Gastroesophageal sphincter (tissue), 3 donors: ENCODE results near the gene RBM33.

ENCODE experiments used
- EP300 ChIP-seq: sonication (generic); formaldehyde crosslinking; IDR thresholded peaks from one replicate; pipeline ENCODE4 v1.6.1; 2017; ENCODE audit warnings: antibody characterized with exemption, mild to moderate bottlenecking
- POLR2A ChIP-seq, 2 donors: fragments of 450-650 bp; IDR thresholded peaks; one replicate each; pipeline ENCODE4 v1.6.1; 2017; ENCODE audit warnings: antibody characterized with exemption in 2 of 2, mild to moderate bottlenecking in 2 of 2, moderate library complexity in 1 of 2
- TF ChIP-seq, protein P1 (sequence below), 4 experiments: fragments of 200-600 bp in 2 of 4; fragments of 450-650 bp in 2 of 4; sonication (generic) in 1 of 4; IDR thresholded peaks; one replicate each; pipeline ENCODE4 v1.5.1; 2017 to 2019; ENCODE audit warnings: antibody characterized with exemption in 4 of 4, mild to moderate bottlenecking in 2 of 4, moderate library complexity in 2 of 4

DNA sequence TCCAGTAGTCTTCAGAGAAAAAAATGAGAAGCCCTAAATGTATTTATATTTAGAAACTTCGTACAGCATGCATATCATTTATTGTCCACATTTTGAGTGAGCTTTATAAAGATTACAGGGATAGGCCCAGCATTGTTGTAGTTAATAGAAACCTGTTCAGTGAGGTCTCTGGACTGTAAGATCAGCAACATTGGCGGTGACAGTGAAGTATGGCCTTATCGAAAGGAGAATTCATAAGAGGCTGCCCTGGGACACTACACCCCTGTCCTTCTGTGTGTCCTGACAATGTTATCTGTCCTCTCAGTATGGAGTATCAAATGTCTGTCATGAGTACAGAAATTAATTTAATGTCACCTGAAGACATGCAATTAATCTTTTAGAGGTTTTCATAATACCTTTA lies 110.6 kb downstream of the RBM33 start:
- TF ChIP-seq POLR2A (IDR thresholded peaks at IDR 0.05) (no peak), EP300 (no peak)
- TF ChIP-seq, protein P1, sequence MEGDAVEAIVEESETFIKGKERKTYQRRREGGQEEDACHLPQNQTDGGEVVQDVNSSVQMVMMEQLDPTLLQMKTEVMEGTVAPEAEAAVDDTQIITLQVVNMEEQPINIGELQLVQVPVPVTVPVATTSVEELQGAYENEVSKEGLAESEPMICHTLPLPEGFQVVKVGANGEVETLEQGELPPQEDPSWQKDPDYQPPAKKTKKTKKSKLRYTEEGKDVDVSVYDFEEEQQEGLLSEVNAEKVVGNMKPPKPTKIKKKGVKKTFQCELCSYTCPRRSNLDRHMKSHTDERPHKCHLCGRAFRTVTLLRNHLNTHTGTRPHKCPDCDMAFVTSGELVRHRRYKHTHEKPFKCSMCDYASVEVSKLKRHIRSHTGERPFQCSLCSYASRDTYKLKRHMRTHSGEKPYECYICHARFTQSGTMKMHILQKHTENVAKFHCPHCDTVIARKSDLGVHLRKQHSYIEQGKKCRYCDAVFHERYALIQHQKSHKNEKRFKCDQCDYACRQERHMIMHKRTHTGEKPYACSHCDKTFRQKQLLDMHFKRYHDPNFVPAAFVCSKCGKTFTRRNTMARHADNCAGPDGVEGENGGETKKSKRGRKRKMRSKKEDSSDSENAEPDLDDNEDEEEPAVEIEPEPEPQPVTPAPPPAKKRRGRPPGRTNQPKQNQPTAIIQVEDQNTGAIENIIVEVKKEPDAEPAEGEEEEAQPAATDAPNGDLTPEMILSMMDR (IDR thresholded peaks at IDR 0.05): no peak
